Neural progenitor cell (in vitro differentiated cells): Measurements from ENCODE around the gene MAGEA1.

Source experiments
- EZH2phosphoT487 ChIP-seq: fragments of 200-600 bp; sonication (generic); IDR thresholded peaks from 2 replicates; pipeline ENCODE4 v1.6.1; 2017; ENCODE audit warnings: antibody characterized with exemption
- TF ChIP-seq, protein P1 (sequence below): fragments of 200-600 bp; sonication (generic); IDR thresholded peaks from 2 replicates; pipeline ENCODE4 v1.5.1; 2017; ENCODE audit warnings: antibody characterized with exemption, mild to moderate bottlenecking

DNA sequence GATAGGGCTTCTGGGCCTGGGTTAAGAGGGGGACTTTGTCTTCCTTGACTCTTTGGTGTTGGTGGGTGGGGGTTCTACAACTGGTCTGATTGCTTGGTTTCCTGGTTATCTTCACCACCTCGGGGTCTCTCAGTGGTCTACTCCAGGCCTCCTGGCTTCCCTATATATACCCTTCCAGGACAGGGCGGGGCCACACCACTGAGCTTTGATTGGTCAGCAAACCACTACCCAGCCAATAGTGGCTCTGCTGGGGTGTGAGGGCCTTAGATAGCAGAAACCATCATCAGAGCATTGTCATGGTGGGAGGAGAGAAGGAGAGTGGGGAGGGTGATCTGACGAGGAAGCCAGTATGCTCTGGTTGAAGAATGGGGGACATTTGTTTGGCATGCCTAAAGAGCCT lies 14.4 kb upstream of the MAGEA1 start:
- no peak for TF ChIP-seq EZH2phosphoT487
- TF ChIP-seq, protein P1, sequence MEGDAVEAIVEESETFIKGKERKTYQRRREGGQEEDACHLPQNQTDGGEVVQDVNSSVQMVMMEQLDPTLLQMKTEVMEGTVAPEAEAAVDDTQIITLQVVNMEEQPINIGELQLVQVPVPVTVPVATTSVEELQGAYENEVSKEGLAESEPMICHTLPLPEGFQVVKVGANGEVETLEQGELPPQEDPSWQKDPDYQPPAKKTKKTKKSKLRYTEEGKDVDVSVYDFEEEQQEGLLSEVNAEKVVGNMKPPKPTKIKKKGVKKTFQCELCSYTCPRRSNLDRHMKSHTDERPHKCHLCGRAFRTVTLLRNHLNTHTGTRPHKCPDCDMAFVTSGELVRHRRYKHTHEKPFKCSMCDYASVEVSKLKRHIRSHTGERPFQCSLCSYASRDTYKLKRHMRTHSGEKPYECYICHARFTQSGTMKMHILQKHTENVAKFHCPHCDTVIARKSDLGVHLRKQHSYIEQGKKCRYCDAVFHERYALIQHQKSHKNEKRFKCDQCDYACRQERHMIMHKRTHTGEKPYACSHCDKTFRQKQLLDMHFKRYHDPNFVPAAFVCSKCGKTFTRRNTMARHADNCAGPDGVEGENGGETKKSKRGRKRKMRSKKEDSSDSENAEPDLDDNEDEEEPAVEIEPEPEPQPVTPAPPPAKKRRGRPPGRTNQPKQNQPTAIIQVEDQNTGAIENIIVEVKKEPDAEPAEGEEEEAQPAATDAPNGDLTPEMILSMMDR = no peak
